GM12865 (cell line): ENCODE data around the gene IQCK.

Source experiments
- DNase-seq: peaks from one replicate; pipeline ENCODE4 v3.0.0; 2010; ENCODE audit warnings: low read depth
- H3K4me3 ChIP-seq: 2 replicates; pipeline ENCODE4 v1.5.1; 2011; ENCODE audit warnings: mild to moderate bottlenecking, low read depth, low read length, control low read depth
- CTCF ChIP-seq: IDR thresholded peaks from 2 replicates; pipeline ENCODE4 v1.5.1; 2011; ENCODE audit warnings: low read length, control low read depth, low read depth, inconsistent platforms; ENCODE audit not compliant: insufficient read depth; ENCODE audit errors: missing control alignments

The IQCK gene

GRCh38 chr16:19681637-19682036 lies 36.4 kb upstream of the IQCK start:
- H3K4me3 ChIP-seq, result no peak overlapping the region
- DNase-seq, result no peak
- no peak for TF ChIP-seq CTCF

DNA sequence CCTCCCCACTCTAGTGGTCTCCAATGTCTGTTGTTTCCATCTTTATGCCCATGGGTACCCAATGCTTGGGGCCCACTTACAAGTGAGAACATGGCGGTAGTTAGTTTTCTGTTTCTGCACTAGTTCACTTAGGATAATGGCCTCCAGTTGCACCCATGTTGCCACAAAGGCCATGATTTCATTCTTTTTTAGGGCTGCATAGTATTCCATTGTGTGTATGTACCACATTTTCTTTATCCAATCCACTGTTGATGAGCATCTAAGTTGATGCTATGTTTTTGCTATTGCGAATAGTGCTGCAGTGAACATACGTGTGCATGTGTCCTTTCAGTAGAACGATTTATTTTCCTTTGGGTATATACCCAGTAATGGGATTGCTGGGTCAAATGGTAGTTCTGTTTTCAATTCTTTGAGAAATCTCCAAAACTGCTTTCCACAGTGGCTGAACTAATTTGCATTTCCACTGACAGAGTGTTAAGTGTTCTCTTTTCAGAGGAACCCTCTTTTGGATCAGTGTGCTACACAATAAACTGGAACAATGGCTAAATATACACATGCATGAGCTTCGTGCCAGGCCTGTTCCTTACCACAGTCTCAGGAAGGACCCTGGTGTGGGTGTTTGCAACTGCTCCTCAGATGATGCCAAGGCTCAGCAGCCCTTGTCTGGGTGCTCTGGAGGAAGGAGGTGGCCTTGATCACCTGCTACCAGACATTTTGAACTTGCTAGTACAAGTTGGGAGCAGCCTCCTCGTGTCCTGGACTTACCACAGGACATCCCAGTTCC lies 34.4 kb upstream of the IQCK start:
- no peak for DNase-seq
- H3K4me3 ChIP-seq, result no peak overlapping the region
- no peak for TF ChIP-seq CTCF

- TF ChIP-seq CTCF, result no peak
- no peak overlapping the region for H3K4me3 ChIP-seq
- no peak for DNase-seq
Measured at GRCh38 chr16:19685176-19685575, 32.9 kb upstream of the IQCK start.

- H3K4me3 ChIP-seq, result no peak overlapping the region
- TF ChIP-seq CTCF, result no peak
- no peak for DNase-seq
Measured at GRCh38 chr16:19687279-19687678, 30.8 kb upstream of the IQCK start.

- DNase-seq, result no peak
- TF ChIP-seq CTCF, result no peak
- H3K4me3 ChIP-seq, result no peak overlapping the region
Measured at GRCh38 chr16:19688396-19689024, 29.6 kb upstream of the IQCK start.

DNA sequence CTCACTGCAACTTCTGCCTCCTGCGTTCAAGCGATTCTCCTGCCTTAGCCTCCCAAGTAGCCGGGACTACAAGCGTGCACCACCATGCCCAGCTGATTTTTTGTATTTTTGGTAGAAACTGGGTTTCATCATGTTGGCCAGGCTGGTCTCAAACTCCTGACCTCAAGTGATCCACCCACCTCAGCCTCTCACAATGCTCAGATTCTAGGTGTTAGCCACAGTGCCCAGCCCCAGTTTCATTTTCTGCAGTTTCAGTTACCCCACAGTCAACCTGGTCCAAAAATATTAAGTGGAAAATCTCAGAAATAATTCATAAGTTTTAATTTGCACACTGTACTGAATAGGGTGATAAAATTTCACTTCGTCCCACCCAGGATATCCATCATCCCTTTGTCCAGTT lies 28.7 kb upstream of the IQCK start:
- DNase-seq, result no peak
- no peak overlapping the region for H3K4me3 ChIP-seq
- TF ChIP-seq CTCF, result no peak
